NCI-H146 treated with DMSO at 0.1 percent for 48 hours (cell line): ENCODE measurements around the gene WNT7A.

Experiments
- DNase-seq: peaks from one replicate; lab custom pipeline; 2025; ENCODE audit not compliant: unreplicated experiment; lab: John Stamatoyannopoulos, UW

Gene WNT7A

GRCh38 chr3:13849018-13849417 lies 30.9 kb downstream of the WNT7A start:
- no peak for DNase-seq

GRCh38 chr3:13846716-13847570 lies 32.9 kb downstream of the WNT7A start:
- no peak for DNase-seq

- DNase-seq, result no peak
Measured at GRCh38 chr3:13846238-13846637, 33.6 kb downstream of the WNT7A start.

- no peak for DNase-seq
Measured at GRCh38 chr3:13845806-13846205, 34.1 kb downstream of the WNT7A start.

- no peak for DNase-seq
Measured at GRCh38 chr3:13844911-13845310, 35.0 kb downstream of the WNT7A start.

- DNase-seq, result no peak
Measured at GRCh38 chr3:13844286-13844685, 35.6 kb downstream of the WNT7A start.

- DNase-seq, result no peak
Measured at GRCh38 chr3:13843351-13843750, 36.5 kb downstream of the WNT7A start.

- DNase-seq, result no peak
Measured at GRCh38 chr3:13842226-13842625, 37.6 kb downstream of the WNT7A start.

GRCh38 chr3:13841826-13842225 lies 38.0 kb downstream of the WNT7A start:
- DNase-seq, result no peak

- no peak for DNase-seq
Measured at GRCh38 chr3:13841141-13841540, 38.7 kb downstream of the WNT7A start.

- no peak for DNase-seq
Measured at GRCh38 chr3:13840456-13840855, 39.4 kb downstream of the WNT7A start.

- no peak for DNase-seq
Measured at GRCh38 chr3:13839726-13840340, 40.0 kb downstream of the WNT7A start.

GRCh38 chr3:13839253-13839652 lies 40.6 kb downstream of the WNT7A start:
- DNase-seq, result no peak

- no peak for DNase-seq
Measured at GRCh38 chr3:13838421-13838820, 41.5 kb downstream of the WNT7A start.

GRCh38 chr3:13837751-13838150 lies 42.1 kb downstream of the WNT7A start:
- DNase-seq, result no peak

- no peak for DNase-seq
Measured at GRCh38 chr3:13836658-13837587, 42.9 kb downstream of the WNT7A start.

GRCh38 chr3:13835246-13835645 lies 44.6 kb downstream of the WNT7A start:
- DNase-seq, result no peak

GRCh38 chr3:13834258-13835035 lies 45.4 kb downstream of the WNT7A start:
- no peak for DNase-seq

- DNase-seq, result no peak
Measured at GRCh38 chr3:13833506-13834257, 46.2 kb downstream of the WNT7A start.

- DNase-seq, result no peak
Measured at GRCh38 chr3:13832130-13832529, 47.7 kb downstream of the WNT7A start.
